GM12878 (cell line): Measurements from ENCODE around the gene PATL1. TPM values are rescaled to one million over a fixed set of nuclear protein-coding genes. Genes with fewer than 3 reads are reported as not detected.

ENCODE experiments used
- ATF7 ChIP-seq: fragments of 450-650 bp; IDR thresholded peaks from 2 replicates; pipeline ENCODE4 v1.6.1; 2016; ENCODE audit warnings: low read depth, mild to moderate bottlenecking
- CBX3 ChIP-seq: fragments of 200-600 bp; sonication (generic); IDR thresholded peaks from 2 replicates; pipeline ENCODE4 v1.6.1; 2016; ENCODE audit warnings: low read depth, borderline replicate concordance
- CHD4 ChIP-seq: fragments of 200-600 bp; sonication (generic); IDR thresholded peaks from 2 replicates; pipeline ENCODE4 v1.6.1; 2016; ENCODE audit warnings: mild to moderate bottlenecking
- DPF2 ChIP-seq: fragments of 450-650 bp; IDR thresholded peaks from 2 replicates; pipeline ENCODE4 v1.6.1; 2017; ENCODE audit warnings: mild to moderate bottlenecking
- FOXK2 ChIP-seq: fragments of 450-650 bp; IDR thresholded peaks from 2 replicates; pipeline ENCODE4 v1.6.1; 2017; ENCODE audit warnings: mild to moderate bottlenecking, moderate library complexity
- GABPA ChIP-seq: IDR thresholded peaks from 2 replicates; pipeline ENCODE4 v1.6.1; 2014; ENCODE audit warnings: antibody characterized with exemption, low read depth, mild to moderate bottlenecking, inconsistent platforms
- IKZF2 ChIP-seq, 2 experiments: fragments of 450-650 bp; IDR thresholded peaks; 2 replicates each; pipeline ENCODE4 v1.6.1; 2017; ENCODE audit warnings: mild to moderate bottlenecking in 2 of 2, moderate library complexity in 2 of 2
- PML ChIP-seq: IDR thresholded peaks from 2 replicates; pipeline ENCODE4 v1.6.1; 2012; ENCODE audit warnings: low read length, inconsistent platforms
- RBBP5 ChIP-seq: fragments of 200-600 bp; sonication (generic); conservative IDR thresholded peaks from 2 replicates; pipeline ENCODE4 v1.6.1; 2016
- SIX5 ChIP-seq: IDR thresholded peaks from 2 replicates; pipeline ENCODE4 v1.6.1; 2011; ENCODE audit warnings: mild to moderate bottlenecking, low read depth, low read length, moderate library complexity; ENCODE audit not compliant: severe bottlenecking
- SMARCA5 ChIP-seq: fragments of 450-650 bp; IDR thresholded peaks from 2 replicates; pipeline ENCODE4 v1.6.1; 2017; ENCODE audit warnings: mild to moderate bottlenecking
- SREBF2 ChIP-seq: IDR thresholded peaks from 2 replicates; pipeline ENCODE4 v1.6.1; 2012; ENCODE audit warnings: mild to moderate bottlenecking, low read length
- SRF ChIP-seq, 2 experiments: IDR thresholded peaks; 2 replicates each; pipeline ENCODE4 v1.6.1; 2011; ENCODE audit warnings: low read depth in 2 of 2, low read length in 2 of 2, mild to moderate bottlenecking in 1 of 2, moderate library complexity in 1 of 2
- ZNF274 ChIP-seq: IDR thresholded peaks from one replicate; pipeline ENCODE4 v1.8.0; 2011; ENCODE audit not compliant: insufficient read length, insufficient read depth
- ZNF384 ChIP-seq: IDR thresholded peaks from 2 replicates; pipeline ENCODE4 v1.6.1; 2012; ENCODE audit warnings: low read depth, mild to moderate bottlenecking, low read length, improper control_type of control experiment, borderline replicate concordance
- polyA plus RNA-seq, 11 experiments: library from polyadenylated mRNA; depleted of rRNA in 4 of 11; unstranded in 6 of 11; stranded (reverse) in 5 of 11; fragments of >200 nt; fragmentation: Nextera tagmentation in 4 of 11; fragmentation: Illumina TruSeq in 1 of 11; extraction: Ambion mirVana in 4 of 11; extraction: Trizol in 1 of 11; gene quantifications; 1 replicate in 1 of 11; 2 replicates in 10 of 11; pipeline versions ENCODE4 v1.2.1 to v1.2.3, GENCODE V29; 2011 to 2016; ENCODE audit warnings: inconsistent platforms in 2 of 11, missing spikeins in 2 of 11, low read depth in 1 of 11
- total RNA-seq, 4 experiments: library from RNA; depleted of rRNA in 3 of 4; stranded (reverse); fragments of >200 nt in 3 of 4; fragmentation: Illumina TruSeq in 1 of 4; extraction: Trizol in 1 of 4; gene quantifications; 2 replicates each; pipeline versions ENCODE4 v1.2.1 to v1.2.3, GENCODE V29; 2013 to 2021
- TF ChIP-seq, protein P1 (sequence below): fragments of 450-650 bp; IDR thresholded peaks from 2 replicates; pipeline ENCODE4 v1.6.1; 2017; ENCODE audit warnings: mild to moderate bottlenecking, moderate library complexity
- TF ChIP-seq, protein P2 (sequence below): IDR thresholded peaks from 2 replicates; pipeline ENCODE4 v1.6.1; 2011; ENCODE audit warnings: low read depth, mild to moderate bottlenecking, low read length, moderate library complexity, borderline replicate concordance; ENCODE audit errors: extremely low read depth
- TF ChIP-seq, protein P3 (sequence below): fragments of 450-650 bp; IDR thresholded peaks from 2 replicates; pipeline ENCODE4 v1.6.1; 2017; ENCODE audit warnings: borderline replicate concordance
- TF ChIP-seq, protein P4 (sequence below): fragments of 450-650 bp; formaldehyde crosslinking; IDR thresholded peaks from 2 replicates; pipeline ENCODE4 v1.4.0; 2020; ENCODE audit warnings: mild to moderate bottlenecking, moderate library complexity
- TF ChIP-seq, protein P5 (sequence below): IDR thresholded peaks from 2 replicates; pipeline ENCODE4 v1.6.1; 2012; ENCODE audit warnings: low read depth, low read length, improper control_type of control experiment

The PATL1 gene
- total and polyA plus RNA-seq, 10 of the 15 experiments (the other 5 are each of a cell fraction or from before 2014, with no cell fraction given): 5.3 to 62.0 (median 14.9) TPM

DNA sequence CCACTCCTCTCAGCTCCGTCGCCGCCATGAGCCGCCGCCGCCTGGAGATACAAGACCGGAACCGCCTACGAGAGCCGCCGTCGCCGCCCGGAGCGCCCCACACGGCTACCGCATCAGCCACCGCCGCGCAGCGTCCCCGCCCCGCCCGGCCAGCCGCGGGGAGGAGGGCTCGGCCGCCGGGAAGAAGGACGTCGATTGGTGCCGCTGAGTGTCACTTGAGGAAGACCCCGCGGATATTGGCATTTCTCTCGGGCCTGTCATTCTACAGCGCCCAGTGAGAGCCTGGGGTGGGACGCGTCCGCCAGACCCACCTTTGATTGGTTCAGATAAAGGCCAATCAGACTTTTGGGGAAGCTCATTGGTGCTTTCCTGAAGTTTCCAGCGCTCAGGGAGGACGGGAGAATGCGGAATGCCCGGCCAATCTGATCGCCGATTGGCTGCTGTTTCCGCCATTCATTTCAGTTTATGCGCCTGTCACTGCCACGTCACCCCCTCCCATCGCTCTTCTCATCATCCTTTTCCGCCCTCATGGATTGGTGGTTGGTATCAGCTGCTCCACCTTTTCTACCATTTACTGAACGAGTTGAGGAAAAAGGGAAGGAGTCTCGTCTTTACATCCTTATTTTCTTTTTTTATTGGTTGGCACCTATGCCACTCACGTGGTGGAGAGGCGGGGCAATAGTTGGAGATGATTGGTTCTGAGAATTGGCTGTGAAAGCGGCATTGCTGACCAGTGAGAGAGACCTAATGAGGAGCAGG lies 53.0 kb downstream of the PATL1 start, which contains the start of gene OSBP (continued):
- TF ChIP-seq IKZF2 (IDR thresholded peaks at IDR 0.05) (no peak), ATF7 (peak; percentile 88), ZNF274 (no peak), FOXK2 (peak; percentile 50; the same call in 1 of the 2 replicates), PML (no peak), SMARCA5 (no peak; the same call in 1 of the 2 replicates), CBX3 (no peak), DPF2 (peak; percentile 100), ZNF384 (no peak), CHD4 (no peak), GABPA (peak; percentile 84), RBBP5 (no peak), SRF (IDR thresholded peaks at IDR 0.05; ENCODE audit: low read depth in 2 of 2, low read length in 2 of 2) (0 out of 4 replicates have a peak, but pooled peaks of 1 of the 2 experiments have one; percentile 59), SIX5 (peak; percentile 36), SREBF2 (no peak)
- TF ChIP-seq, protein P1, sequence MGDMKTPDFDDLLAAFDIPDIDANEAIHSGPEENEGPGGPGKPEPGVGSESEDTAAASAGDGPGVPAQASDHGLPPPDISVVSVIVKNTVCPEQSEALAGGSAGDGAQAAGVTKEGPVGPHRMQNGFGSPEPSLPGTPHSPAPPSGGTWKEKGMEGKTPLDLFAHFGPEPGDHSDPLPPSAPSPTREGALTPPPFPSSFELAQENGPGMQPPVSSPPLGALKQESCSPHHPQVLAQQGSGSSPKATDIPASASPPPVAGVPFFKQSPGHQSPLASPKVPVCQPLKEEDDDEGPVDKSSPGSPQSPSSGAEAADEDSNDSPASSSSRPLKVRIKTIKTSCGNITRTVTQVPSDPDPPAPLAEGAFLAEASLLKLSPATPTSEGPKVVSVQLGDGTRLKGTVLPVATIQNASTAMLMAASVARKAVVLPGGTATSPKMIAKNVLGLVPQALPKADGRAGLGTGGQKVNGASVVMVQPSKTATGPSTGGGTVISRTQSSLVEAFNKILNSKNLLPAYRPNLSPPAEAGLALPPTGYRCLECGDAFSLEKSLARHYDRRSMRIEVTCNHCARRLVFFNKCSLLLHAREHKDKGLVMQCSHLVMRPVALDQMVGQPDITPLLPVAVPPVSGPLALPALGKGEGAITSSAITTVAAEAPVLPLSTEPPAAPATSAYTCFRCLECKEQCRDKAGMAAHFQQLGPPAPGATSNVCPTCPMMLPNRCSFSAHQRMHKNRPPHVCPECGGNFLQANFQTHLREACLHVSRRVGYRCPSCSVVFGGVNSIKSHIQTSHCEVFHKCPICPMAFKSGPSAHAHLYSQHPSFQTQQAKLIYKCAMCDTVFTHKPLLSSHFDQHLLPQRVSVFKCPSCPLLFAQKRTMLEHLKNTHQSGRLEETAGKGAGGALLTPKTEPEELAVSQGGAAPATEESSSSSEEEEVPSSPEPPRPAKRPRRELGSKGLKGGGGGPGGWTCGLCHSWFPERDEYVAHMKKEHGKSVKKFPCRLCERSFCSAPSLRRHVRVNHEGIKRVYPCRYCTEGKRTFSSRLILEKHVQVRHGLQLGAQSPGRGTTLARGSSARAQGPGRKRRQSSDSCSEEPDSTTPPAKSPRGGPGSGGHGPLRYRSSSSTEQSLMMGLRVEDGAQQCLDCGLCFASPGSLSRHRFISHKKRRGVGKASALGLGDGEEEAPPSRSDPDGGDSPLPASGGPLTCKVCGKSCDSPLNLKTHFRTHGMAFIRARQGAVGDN: no peak
- TF ChIP-seq, protein P2, sequence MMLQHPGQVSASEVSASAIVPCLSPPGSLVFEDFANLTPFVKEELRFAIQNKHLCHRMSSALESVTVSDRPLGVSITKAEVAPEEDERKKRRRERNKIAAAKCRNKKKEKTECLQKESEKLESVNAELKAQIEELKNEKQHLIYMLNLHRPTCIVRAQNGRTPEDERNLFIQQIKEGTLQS: 0 out of 2 replicates have a peak, but pooled peaks have one; percentile 6
- TF ChIP-seq, protein P3, sequence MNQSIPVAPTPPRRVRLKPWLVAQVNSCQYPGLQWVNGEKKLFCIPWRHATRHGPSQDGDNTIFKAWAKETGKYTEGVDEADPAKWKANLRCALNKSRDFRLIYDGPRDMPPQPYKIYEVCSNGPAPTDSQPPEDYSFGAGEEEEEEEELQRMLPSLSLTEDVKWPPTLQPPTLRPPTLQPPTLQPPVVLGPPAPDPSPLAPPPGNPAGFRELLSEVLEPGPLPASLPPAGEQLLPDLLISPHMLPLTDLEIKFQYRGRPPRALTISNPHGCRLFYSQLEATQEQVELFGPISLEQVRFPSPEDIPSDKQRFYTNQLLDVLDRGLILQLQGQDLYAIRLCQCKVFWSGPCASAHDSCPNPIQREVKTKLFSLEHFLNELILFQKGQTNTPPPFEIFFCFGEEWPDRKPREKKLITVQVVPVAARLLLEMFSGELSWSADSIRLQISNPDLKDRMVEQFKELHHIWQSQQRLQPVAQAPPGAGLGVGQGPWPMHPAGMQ: no peak
- TF ChIP-seq, protein P4, sequence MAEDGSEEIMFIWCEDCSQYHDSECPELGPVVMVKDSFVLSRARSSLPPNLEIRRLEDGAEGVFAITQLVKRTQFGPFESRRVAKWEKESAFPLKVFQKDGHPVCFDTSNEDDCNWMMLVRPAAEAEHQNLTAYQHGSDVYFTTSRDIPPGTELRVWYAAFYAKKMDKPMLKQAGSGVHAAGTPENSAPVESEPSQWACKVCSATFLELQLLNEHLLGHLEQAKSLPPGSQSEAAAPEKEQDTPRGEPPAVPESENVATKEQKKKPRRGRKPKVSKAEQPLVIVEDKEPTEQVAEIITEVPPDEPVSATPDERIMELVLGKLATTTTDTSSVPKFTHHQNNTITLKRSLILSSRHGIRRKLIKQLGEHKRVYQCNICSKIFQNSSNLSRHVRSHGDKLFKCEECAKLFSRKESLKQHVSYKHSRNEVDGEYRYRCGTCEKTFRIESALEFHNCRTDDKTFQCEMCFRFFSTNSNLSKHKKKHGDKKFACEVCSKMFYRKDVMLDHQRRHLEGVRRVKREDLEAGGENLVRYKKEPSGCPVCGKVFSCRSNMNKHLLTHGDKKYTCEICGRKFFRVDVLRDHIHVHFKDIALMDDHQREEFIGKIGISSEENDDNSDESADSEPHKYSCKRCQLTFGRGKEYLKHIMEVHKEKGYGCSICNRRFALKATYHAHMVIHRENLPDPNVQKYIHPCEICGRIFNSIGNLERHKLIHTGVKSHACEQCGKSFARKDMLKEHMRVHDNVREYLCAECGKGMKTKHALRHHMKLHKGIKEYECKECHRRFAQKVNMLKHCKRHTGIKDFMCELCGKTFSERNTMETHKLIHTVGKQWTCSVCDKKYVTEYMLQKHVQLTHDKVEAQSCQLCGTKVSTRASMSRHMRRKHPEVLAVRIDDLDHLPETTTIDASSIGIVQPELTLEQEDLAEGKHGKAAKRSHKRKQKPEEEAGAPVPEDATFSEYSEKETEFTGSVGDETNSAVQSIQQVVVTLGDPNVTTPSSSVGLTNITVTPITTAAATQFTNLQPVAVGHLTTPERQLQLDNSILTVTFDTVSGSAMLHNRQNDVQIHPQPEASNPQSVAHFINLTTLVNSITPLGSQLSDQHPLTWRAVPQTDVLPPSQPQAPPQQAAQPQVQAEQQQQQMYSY (CRISPR knock-in tag): no peak
- TF ChIP-seq, protein P5, sequence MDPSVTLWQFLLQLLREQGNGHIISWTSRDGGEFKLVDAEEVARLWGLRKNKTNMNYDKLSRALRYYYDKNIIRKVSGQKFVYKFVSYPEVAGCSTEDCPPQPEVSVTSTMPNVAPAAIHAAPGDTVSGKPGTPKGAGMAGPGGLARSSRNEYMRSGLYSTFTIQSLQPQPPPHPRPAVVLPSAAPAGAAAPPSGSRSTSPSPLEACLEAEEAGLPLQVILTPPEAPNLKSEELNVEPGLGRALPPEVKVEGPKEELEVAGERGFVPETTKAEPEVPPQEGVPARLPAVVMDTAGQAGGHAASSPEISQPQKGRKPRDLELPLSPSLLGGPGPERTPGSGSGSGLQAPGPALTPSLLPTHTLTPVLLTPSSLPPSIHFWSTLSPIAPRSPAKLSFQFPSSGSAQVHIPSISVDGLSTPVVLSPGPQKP: peak; percentile 40; the same call in 1 of the 2 replicates
